NCI-H1092 (cell line): ENCODE data around the gene NRN1L.

Source experiments
- DNase-seq: peaks from one replicate; lab custom pipeline; 2025; lab: John Stamatoyannopoulos, UW

Gene NRN1L

GRCh38 chr16:67917140-67917851 is 32.6 kb downstream of the NRN1L start:
- peak; percentile 68 for DNase-seq

GRCh38 chr16:67917852-67918236 is 33.2 kb downstream of the NRN1L start:
- DNase-seq: no peak

- DNase-seq: no peak
Observed at GRCh38 chr16:67919622-67920221, 35.0 kb downstream of the NRN1L start.

GRCh38 chr16:67922221-67922620 is 37.5 kb downstream of the NRN1L start:
- no peak for DNase-seq

- peak; percentile 96 for DNase-seq
Observed at GRCh38 chr16:67922740-67923139, 38.1 kb downstream of the NRN1L start.

- peak; percentile 88 for DNase-seq
Observed at GRCh38 chr16:67923414-67924116, 38.9 kb downstream of the NRN1L start.

- no peak for DNase-seq
Observed at GRCh38 chr16:67924140-67924906, 39.6 kb downstream of the NRN1L start.

- peak; percentile 90 for DNase-seq
Observed at GRCh38 chr16:67926181-67926750, 41.6 kb downstream of the NRN1L start.

- no peak for DNase-seq
Observed at GRCh38 chr16:67927131-67927941, 42.7 kb downstream of the NRN1L start.

- DNase-seq: no peak
Observed at GRCh38 chr16:67928147-67928546, 43.5 kb downstream of the NRN1L start.

GRCh38 chr16:67928561-67929364 is 44.1 kb downstream of the NRN1L start:
- peak; percentile 63 for DNase-seq

GRCh38 chr16:67930191-67930590 is 45.5 kb downstream of the NRN1L start:
- DNase-seq: no peak

- DNase-seq: no peak
Observed at GRCh38 chr16:67930678-67931211, 46.1 kb downstream of the NRN1L start.

GRCh38 chr16:67931712-67932461 is 47.2 kb downstream of the NRN1L start, which contains the start of gene CTRL:
Gene CTRL, minus strand, starts transcription at chr16:67931862. Its CDS starts 10 bp downstream, at chr16:67931852.
- DNase-seq: no peak

- no peak for DNase-seq
Observed at GRCh38 chr16:67932462-67932840, 47.8 kb downstream of the NRN1L start.

- DNase-seq: no peak
Observed at GRCh38 chr16:67933805-67934204, 49.1 kb downstream of the NRN1L start.

GRCh38 chr16:67934306-67935100 is 49.8 kb downstream of the NRN1L start:
- no peak for DNase-seq

GRCh38 chr16:67935101-67935401 is 50.4 kb downstream of the NRN1L start:
- DNase-seq: no peak
